ENCODE results near the gene CCDC197. TPM values are rescaled to one million over a fixed set of nuclear protein-coding genes. Genes with fewer than 3 reads are reported as not detected.

Gene CCDC197
- total RNA-seq, 1 donor from 2014 or later = not detected

DNA sequence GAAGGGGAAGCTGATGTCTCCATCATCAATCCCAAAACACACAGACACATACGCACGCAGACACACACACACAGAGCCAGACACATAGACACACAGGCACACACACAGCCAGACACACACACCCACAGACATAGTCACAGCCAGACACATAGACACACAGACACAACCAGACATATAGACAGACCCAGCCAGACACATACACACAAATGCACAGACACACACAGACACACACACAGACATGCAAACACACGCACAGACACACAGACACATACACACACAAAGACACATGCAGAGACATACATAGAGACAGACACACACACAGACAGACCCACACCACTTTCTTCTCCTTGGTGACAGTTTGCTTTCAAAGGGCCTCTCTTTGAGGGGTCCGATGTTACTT lies 6.3 kb downstream of the CCDC197 start:
- no peak overlapping the region for H3K4me3 Mint-ChIP-seq (ENCODE audit: low read depth)
- H3K27me3 Mint-ChIP-seq = peaks cover 24% of the 10 kb centered on the region

DNA sequence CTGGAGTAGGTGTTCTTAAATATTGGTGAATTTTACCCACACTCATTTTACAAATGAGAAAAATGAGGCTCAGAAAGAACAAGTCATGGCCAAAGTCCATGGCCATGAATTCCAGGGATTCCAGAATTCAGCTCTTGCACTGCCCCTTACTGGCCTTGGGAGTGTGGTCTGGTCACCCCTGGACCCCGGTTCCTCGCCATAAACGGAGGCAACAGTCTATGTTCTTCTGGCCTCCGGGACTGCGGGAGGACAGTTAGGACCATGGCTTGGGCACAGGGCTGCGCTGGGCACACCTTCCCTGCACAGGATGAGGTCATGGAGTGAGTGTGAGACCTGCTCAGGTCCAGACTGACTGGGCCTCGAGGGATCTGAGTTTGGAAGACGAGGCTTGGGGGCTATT lies 6.9 kb downstream of the CCDC197 start:
- Mint-ChIP-seq H3K36me3 (ENCODE audit: insufficient read depth) (no peaks in the 10 kb centered on the region), H3K9me3 (ENCODE audit: low read depth) (no peaks in the 10 kb centered on the region), H3K4me1 (ENCODE audit: low read depth) (no peaks in the 10 kb centered on the region), H3K4me3 (ENCODE audit: low read depth) (no peak overlapping the region), H3K27me3 (peaks cover 24% of the 10 kb centered on the region), H3K27ac (no peak overlapping the region)
- DNase-seq (ENCODE audit: low spot score, unreplicated experiment) = no peak
- TF ChIP-seq, protein P1, sequence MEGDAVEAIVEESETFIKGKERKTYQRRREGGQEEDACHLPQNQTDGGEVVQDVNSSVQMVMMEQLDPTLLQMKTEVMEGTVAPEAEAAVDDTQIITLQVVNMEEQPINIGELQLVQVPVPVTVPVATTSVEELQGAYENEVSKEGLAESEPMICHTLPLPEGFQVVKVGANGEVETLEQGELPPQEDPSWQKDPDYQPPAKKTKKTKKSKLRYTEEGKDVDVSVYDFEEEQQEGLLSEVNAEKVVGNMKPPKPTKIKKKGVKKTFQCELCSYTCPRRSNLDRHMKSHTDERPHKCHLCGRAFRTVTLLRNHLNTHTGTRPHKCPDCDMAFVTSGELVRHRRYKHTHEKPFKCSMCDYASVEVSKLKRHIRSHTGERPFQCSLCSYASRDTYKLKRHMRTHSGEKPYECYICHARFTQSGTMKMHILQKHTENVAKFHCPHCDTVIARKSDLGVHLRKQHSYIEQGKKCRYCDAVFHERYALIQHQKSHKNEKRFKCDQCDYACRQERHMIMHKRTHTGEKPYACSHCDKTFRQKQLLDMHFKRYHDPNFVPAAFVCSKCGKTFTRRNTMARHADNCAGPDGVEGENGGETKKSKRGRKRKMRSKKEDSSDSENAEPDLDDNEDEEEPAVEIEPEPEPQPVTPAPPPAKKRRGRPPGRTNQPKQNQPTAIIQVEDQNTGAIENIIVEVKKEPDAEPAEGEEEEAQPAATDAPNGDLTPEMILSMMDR (IDR thresholded peaks at IDR 0.05; ENCODE audit: unreplicated experiment) = no peak

More for the DNA sequence above, 6.3 kb downstream of the CCDC197 start:
- DNase-seq (ENCODE audit: low spot score, unreplicated experiment) = no peak
- no peaks in the 10 kb centered on the region for H3K36me3 Mint-ChIP-seq (ENCODE audit: insufficient read depth)
- H3K9me3 Mint-ChIP-seq (ENCODE audit: low read depth) = no peaks in the 10 kb centered on the region
- H3K27ac Mint-ChIP-seq = no peak overlapping the region
- no peaks in the 10 kb centered on the region for H3K4me1 Mint-ChIP-seq (ENCODE audit: low read depth)
- TF ChIP-seq, protein P1 (IDR thresholded peaks at IDR 0.05; ENCODE audit: unreplicated experiment) = no peak

DNA sequence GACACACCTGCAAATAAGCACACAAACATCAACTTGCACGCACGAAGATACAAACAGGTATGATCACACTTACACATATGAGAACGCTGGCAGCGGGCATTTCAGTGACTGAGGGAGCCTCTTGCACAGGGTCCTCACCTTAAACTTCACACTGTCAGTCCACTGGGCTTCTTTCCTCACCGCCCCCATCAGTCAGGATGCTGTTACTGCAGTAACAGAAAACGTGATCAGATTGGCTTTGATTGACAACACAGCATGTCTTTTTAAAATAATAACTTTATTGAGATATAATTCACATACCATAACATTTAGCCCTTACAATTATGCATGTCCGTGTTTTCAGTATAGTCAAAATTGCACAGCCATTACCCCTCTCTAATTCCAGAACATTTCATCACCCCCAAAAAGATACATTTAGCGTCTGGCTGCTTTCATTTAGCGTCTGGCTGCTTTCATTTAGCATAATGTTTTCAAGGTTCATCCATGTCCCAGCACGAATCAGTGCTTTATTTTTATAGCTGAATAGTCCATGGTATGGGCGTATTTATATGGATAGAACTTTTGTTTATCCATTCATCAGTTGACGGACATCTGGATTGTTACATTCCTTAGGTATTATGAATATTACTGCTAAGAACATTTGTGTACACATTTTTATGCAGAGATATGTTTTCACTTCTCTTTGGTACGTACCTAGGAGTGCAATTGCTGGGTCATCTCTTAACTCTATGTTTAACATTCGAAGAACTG lies 8.4 kb downstream of the CCDC197 start:
- no peaks in the 10 kb centered on the region for H3K9me3 Mint-ChIP-seq (ENCODE audit: low read depth)
- TF ChIP-seq, protein P1 (IDR thresholded peaks at IDR 0.05; ENCODE audit: unreplicated experiment) = peak; percentile 51
- no peak for DNase-seq (ENCODE audit: low spot score, unreplicated experiment)
- H3K27ac Mint-ChIP-seq = no peak overlapping the region
- no peaks in the 10 kb centered on the region for H3K4me1 Mint-ChIP-seq (ENCODE audit: low read depth)
- H3K4me3 Mint-ChIP-seq (ENCODE audit: low read depth) = no peak overlapping the region
- H3K36me3 Mint-ChIP-seq (ENCODE audit: insufficient read depth) = no peaks in the 10 kb centered on the region
- peaks cover 28% of the 10 kb centered on the region for H3K27me3 Mint-ChIP-seq

DNA sequence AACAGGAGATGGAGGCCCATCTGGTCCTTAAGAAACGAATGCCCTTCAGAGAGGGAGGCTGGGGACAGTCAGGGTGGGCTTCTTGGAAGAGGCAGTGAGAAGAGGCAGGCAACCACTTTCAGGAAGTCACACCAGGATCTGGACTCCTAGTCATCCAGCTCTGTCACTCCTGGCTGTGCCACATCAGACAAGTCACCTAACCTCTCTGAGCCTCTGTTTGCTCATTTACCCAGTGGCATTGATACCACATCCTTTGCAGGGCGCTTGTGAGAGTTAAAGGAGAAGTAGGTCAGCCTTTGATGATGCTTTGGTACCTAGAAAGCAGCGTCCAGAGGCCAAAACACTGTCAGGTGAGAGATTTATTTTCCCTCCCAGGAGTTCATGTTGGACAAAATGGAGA lies 11.1 kb downstream of the CCDC197 start:
- Mint-ChIP-seq H3K27me3 (peaks cover 28% of the 10 kb centered on the region), H3K36me3 (ENCODE audit: insufficient read depth) (no peaks in the 10 kb centered on the region), H3K4me3 (ENCODE audit: low read depth) (no peak overlapping the region), H3K4me1 (ENCODE audit: low read depth) (no peaks in the 10 kb centered on the region), H3K9me3 (ENCODE audit: low read depth) (no peaks in the 10 kb centered on the region), H3K27ac (no peak overlapping the region)
- DNase-seq (ENCODE audit: low spot score, unreplicated experiment) = no peak
- TF ChIP-seq, protein P1 (IDR thresholded peaks at IDR 0.05; ENCODE audit: unreplicated experiment) = no peak

DNA sequence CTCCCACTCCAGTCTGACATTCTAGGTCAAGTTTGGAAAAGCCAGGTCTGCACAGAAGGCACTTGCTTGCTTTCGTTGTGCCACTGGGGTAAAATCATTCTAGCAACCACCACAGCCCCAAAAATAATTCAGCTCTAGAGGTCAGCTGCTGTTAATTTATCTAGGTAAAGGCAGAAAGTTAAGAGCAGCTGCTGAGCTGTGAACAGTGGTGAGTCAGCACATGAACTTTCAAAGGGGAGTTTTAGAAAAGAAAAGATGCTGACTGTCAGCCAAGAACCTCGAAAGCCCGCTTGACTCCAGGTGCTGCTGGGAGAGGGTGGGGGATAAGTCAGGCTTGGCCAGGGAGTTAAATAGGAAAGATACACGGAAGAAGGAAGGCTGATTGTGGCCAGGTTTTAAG lies 12.7 kb downstream of the CCDC197 start:
- H3K4me1 Mint-ChIP-seq (ENCODE audit: low read depth) = peaks cover 5% of the 10 kb centered on the region
- peaks cover 24% of the 10 kb centered on the region for H3K27me3 Mint-ChIP-seq
- TF ChIP-seq, protein P1 (IDR thresholded peaks at IDR 0.05; ENCODE audit: unreplicated experiment) = no peak
- H3K4me3 Mint-ChIP-seq (ENCODE audit: low read depth) = no peak overlapping the region
- H3K36me3 Mint-ChIP-seq (ENCODE audit: insufficient read depth) = no peaks in the 10 kb centered on the region
- H3K9me3 Mint-ChIP-seq (ENCODE audit: low read depth) = no peaks in the 10 kb centered on the region
- no peak overlapping the region for H3K27ac Mint-ChIP-seq
- DNase-seq (ENCODE audit: low spot score, unreplicated experiment) = no peak

Measured in progenitor cell of endocrine pancreas (in vitro differentiated cells).